ENCODE results near the gene WNT9A. TPM values are rescaled to one million over a fixed set of nuclear protein-coding genes. Genes with fewer than 3 reads are reported as not detected.

Gene WNT9A
- total and polyA plus RNA-seq, 8 donors, result 0.72 to 2.9 (median 1.6) TPM

GRCh38 chr1:227906550-227907071, 41.1 kb downstream of the WNT9A start:
- Histone ChIP-seq H3K27me3 (no peaks in the 10 kb centered on the region), H3K4me1 (no peaks in the 10 kb centered on the region), H3K9me3 (no peaks in the 10 kb centered on the region), H3K27ac (no peak overlapping the region), H3K4me3 (no peak overlapping the region), H3K36me3 (no peaks in the 10 kb centered on the region)
- DNase-seq (no peak), FAIRE-seq (no peak), ATAC-seq (no peak)
- intact Hi-C loops (cut with DNase I), result no loop called here
- 94 to 100% methylated on average over 1 of the region's 1 CpG for WGBS, 2 donors
- no peak for TF ChIP-seq CTCF (IDR thresholded peaks at IDR 0.05)

- H3K4me3 ChIP-seq, result no peak overlapping the region
- TF ChIP-seq CTCF (IDR thresholded peaks at IDR 0.05), result no peak
- 91 to 92% methylated on average over 15 of the region's 15 CpGs for whole genome bisulfite sequencing, 2 donors
- peak in 2 of 6 donors; percentile 34 to 62 for DNase-seq
- no peaks in the 10 kb centered on the region for H3K9me3 ChIP-seq
- H3K27ac ChIP-seq, result no peak overlapping the region
- no peak for FAIRE-seq
- no peak for ATAC-seq
- no peaks in the 10 kb centered on the region for H3K4me1 ChIP-seq
- intact Hi-C loops (cut with DNase I), result no loop called here
- H3K36me3 ChIP-seq, result no peaks in the 10 kb centered on the region
- H3K27me3 ChIP-seq, result no peaks in the 10 kb centered on the region
These were observed 41.9 kb downstream of the WNT9A start for GRCh38 chr1:227905573-227906487.

- H3K4me3 ChIP-seq, result no peak overlapping the region
- no peak overlapping the region for H3K27ac ChIP-seq
- no peaks in the 10 kb centered on the region for H3K27me3 ChIP-seq
- H3K36me3 ChIP-seq, result no peaks in the 10 kb centered on the region
- FAIRE-seq (no peak), ATAC-seq (peak in 1 of 4 donors; percentile 19), DNase-seq (peak in 2 of 6 donors; percentile 21 to 47)
- no peaks in the 10 kb centered on the region for H3K4me1 ChIP-seq
- intact Hi-C loops (cut with DNase I), result no loop called here
- no peaks in the 10 kb centered on the region for H3K9me3 ChIP-seq
- TF ChIP-seq CTCF (IDR thresholded peaks at IDR 0.05), result no peak
- 93 to 96% methylated on average over 13 to 14 of the region's 14 CpGs for WGBS, 2 donors
These were observed 43.0 kb downstream of the WNT9A start for GRCh38 chr1:227904541-227905335.

- Histone ChIP-seq H3K27ac (no peak overlapping the region), H3K27me3 (no peaks in the 10 kb centered on the region), H3K36me3 (no peaks in the 10 kb centered on the region), H3K4me1 (no peaks in the 10 kb centered on the region), H3K9me3 (no peaks in the 10 kb centered on the region), H3K4me3 (no peak overlapping the region)
- ATAC-seq (peak; percentile 39 to 88 (median 77)), DNase-seq (peak in 5 of 6 donors; percentile 65 to 78 (median 72)), FAIRE-seq (no peak)
- WGBS, 2 donors, result 71 to 72% methylated on average over 20 to 22 of the region's 22 CpGs
- intact Hi-C loops (cut with DNase I), result no loop called here
- no peak for TF ChIP-seq CTCF (IDR thresholded peaks at IDR 0.05)
These were observed 43.9 kb downstream of the WNT9A start for GRCh38 chr1:227903614-227904501.

Data from pancreas (tissue), 10 donors.